HEK293 (cell line): Measurements from ENCODE around the gene THRAP3.
A peak's percentile ranks its signal among the peaks of the same experiment; 100 is the strongest.

Experiments used
- ATF2 ChIP-seq: fragments of 450-650 bp; formaldehyde crosslinking; IDR thresholded peaks from 2 replicates; pipeline ENCODE4 v1.5.1; 2016; ENCODE audit warnings: missing biosample characterization, missing genetic modification characterization, low read depth
- BCL11A ChIP-seq: fragments of 450-650 bp; formaldehyde crosslinking; IDR thresholded peaks from 2 replicates; pipeline ENCODE4 v1.5.1; 2016; ENCODE audit warnings: low read depth, missing biosample characterization, missing genetic modification characterization
- BCL11B ChIP-seq: fragments of 450-650 bp; formaldehyde crosslinking; IDR thresholded peaks from 2 replicates; pipeline ENCODE4 v1.5.1; 2016; ENCODE audit warnings: low read depth, missing biosample characterization, missing genetic modification characterization
- FEZF1 ChIP-seq: fragments of 450-650 bp; formaldehyde crosslinking; IDR thresholded peaks from 2 replicates; pipeline ENCODE4 v1.5.1; 2016; ENCODE audit warnings: missing biosample characterization, missing genetic modification characterization
- GLI4 ChIP-seq: fragments of 450-650 bp; formaldehyde crosslinking; IDR thresholded peaks from 2 replicates; pipeline ENCODE4 v1.5.1; 2016; ENCODE audit warnings: missing biosample characterization, missing genetic modification characterization
- GLIS2 ChIP-seq: fragments of 450-650 bp; formaldehyde crosslinking; IDR thresholded peaks from 2 replicates; pipeline ENCODE4 v1.5.1; 2016; ENCODE audit warnings: missing biosample characterization, missing genetic modification characterization
- MEIS1 ChIP-seq: sonication (generic); formaldehyde crosslinking; IDR thresholded peaks from 2 replicates; pipeline ENCODE4 v1.8.1; 2022; ENCODE audit warnings: missing genetic modification reagents, mild to moderate bottlenecking, borderline replicate concordance
- OSR2 ChIP-seq: fragments of 450-650 bp; formaldehyde crosslinking; IDR thresholded peaks from 2 replicates; pipeline ENCODE4 v1.5.1; 2016; ENCODE audit warnings: missing biosample characterization, missing genetic modification characterization
- PRDM10 ChIP-seq: fragments of 450-650 bp; formaldehyde crosslinking; IDR thresholded peaks from 2 replicates; pipeline ENCODE4 v1.5.1; 2016; ENCODE audit warnings: missing biosample characterization, missing genetic modification characterization
- PRDM4 ChIP-seq: fragments of 450-650 bp; formaldehyde crosslinking; IDR thresholded peaks from 2 replicates; pipeline ENCODE4 v1.5.1; 2017; ENCODE audit warnings: missing biosample characterization, missing genetic modification characterization
- ZBTB48 ChIP-seq: fragments of 450-650 bp; formaldehyde crosslinking; IDR thresholded peaks from 2 replicates; pipeline ENCODE4 v1.5.1; 2016; ENCODE audit warnings: missing biosample characterization, missing genetic modification characterization
- ZFHX2 ChIP-seq: fragments of 450-650 bp; formaldehyde crosslinking; conservative IDR thresholded peaks from 2 replicates; pipeline ENCODE4 v1.5.1; 2016; ENCODE audit warnings: missing biosample characterization, missing genetic modification characterization
- ZNF133 ChIP-seq: fragments of 450-650 bp; formaldehyde crosslinking; IDR thresholded peaks from 2 replicates; pipeline ENCODE4 v1.5.1; 2016; ENCODE audit warnings: missing biosample characterization, missing genetic modification characterization
- ZNF138 ChIP-seq: fragments of 450-650 bp; formaldehyde crosslinking; IDR thresholded peaks from 2 replicates; pipeline ENCODE4 v1.5.1; 2016; ENCODE audit warnings: missing biosample characterization, missing genetic modification characterization, borderline replicate concordance
- ZNF169 ChIP-seq: fragments of 450-650 bp; formaldehyde crosslinking; IDR thresholded peaks from 2 replicates; pipeline ENCODE4 v1.5.1; 2016; ENCODE audit warnings: missing biosample characterization, missing genetic modification characterization
- ZNF174 ChIP-seq: fragments of 450-650 bp; formaldehyde crosslinking; IDR thresholded peaks from 2 replicates; pipeline ENCODE4 v1.5.0; 2017; ENCODE audit warnings: missing biosample characterization, mild to moderate bottlenecking, missing genetic modification characterization
- ZNF19 ChIP-seq: fragments of 450-650 bp; formaldehyde crosslinking; IDR thresholded peaks from 2 replicates; pipeline ENCODE4; 2016; ENCODE audit warnings: missing biosample characterization, missing genetic modification characterization, low read depth
- ZNF223 ChIP-seq: fragments of 450-650 bp; formaldehyde crosslinking; IDR thresholded peaks from 2 replicates; pipeline ENCODE4 v1.5.1; 2016; ENCODE audit warnings: missing biosample characterization, missing genetic modification characterization
- ZNF302 ChIP-seq: fragments of 450-650 bp; formaldehyde crosslinking; IDR thresholded peaks from 2 replicates; pipeline ENCODE4 v1.5.1; 2016; ENCODE audit warnings: missing biosample characterization, missing genetic modification characterization, low read depth
- ZNF404 ChIP-seq: fragments of 450-650 bp; formaldehyde crosslinking; IDR thresholded peaks from 2 replicates; pipeline ENCODE4 v1.5.1; 2017; ENCODE audit warnings: missing biosample characterization, missing genetic modification characterization
- ZNF48 ChIP-seq: fragments of 450-650 bp; formaldehyde crosslinking; IDR thresholded peaks from 2 replicates; pipeline ENCODE4 v1.5.1; 2016; ENCODE audit warnings: missing biosample characterization, missing genetic modification characterization
- ZNF518A ChIP-seq: fragments of 450-650 bp; formaldehyde crosslinking; conservative IDR thresholded peaks from 2 replicates; pipeline ENCODE4 v1.5.1; 2016; ENCODE audit warnings: low read depth, missing biosample characterization, missing genetic modification characterization
- ZNF521 ChIP-seq: fragments of 450-650 bp; formaldehyde crosslinking; IDR thresholded peaks from 2 replicates; pipeline ENCODE4 v1.5.1; 2017; ENCODE audit warnings: missing biosample characterization, mild to moderate bottlenecking, missing genetic modification characterization
- ZNF529 ChIP-seq: fragments of 450-650 bp; formaldehyde crosslinking; IDR thresholded peaks from 2 replicates; pipeline ENCODE4 v1.5.1; 2017; ENCODE audit warnings: missing genetic modification characterization, missing biosample characterization; ENCODE audit not compliant: insufficient replicate concordance
- ZNF544 ChIP-seq: fragments of 450-650 bp; formaldehyde crosslinking; IDR thresholded peaks from 2 replicates; pipeline ENCODE4 v1.5.0; 2017; ENCODE audit warnings: missing biosample characterization, missing genetic modification characterization
- ZNF629 ChIP-seq: fragments of 450-650 bp; formaldehyde crosslinking; IDR thresholded peaks from 2 replicates; pipeline ENCODE4 v1.5.1; 2017; ENCODE audit warnings: missing biosample characterization, missing genetic modification characterization
- ZNF785 ChIP-seq: fragments of 450-650 bp; formaldehyde crosslinking; IDR thresholded peaks from 2 replicates; pipeline ENCODE4 v1.5.1; 2016; ENCODE audit warnings: missing biosample characterization, missing genetic modification characterization
- ZNF830 ChIP-seq: fragments of 450-650 bp; IDR thresholded peaks from 2 replicates; pipeline ENCODE4 v1.5.0; 2018; ENCODE audit warnings: missing biosample characterization, missing genetic modification characterization, low read depth, mild to moderate bottlenecking, moderate library complexity
- ZSCAN30 ChIP-seq: fragments of 450-650 bp; IDR thresholded peaks from 2 replicates; pipeline ENCODE4 v1.5.1; 2018; ENCODE audit warnings: missing biosample characterization, mild to moderate bottlenecking, missing genetic modification characterization, moderate library complexity

The THRAP3 gene

GRCh38 chr1:36223996-36224536 lies at the start of gene THRAP3 (continued):
- TF ChIP-seq PRDM4 (tag by site-specific recombination) = peak; percentile 2; the same call in 1 of the 2 replicates
- no peak for TF ChIP-seq ZNF133 (tag by site-specific recombination)
- TF ChIP-seq ZNF521 (tag by site-specific recombination) = no peak
- TF ChIP-seq ZNF404 (tag by site-specific recombination) = no peak
- TF ChIP-seq ZNF223 (tag by site-specific recombination) = no peak
- peak; percentile 52; the same call in 1 of the 2 replicates for TF ChIP-seq ATF2 (tag by site-specific recombination)
- peak; percentile 80; the same call in 1 of the 2 replicates for TF ChIP-seq BCL11B
- no peak for TF ChIP-seq ZNF174 (tag by site-specific recombination)
- no peak for TF ChIP-seq GLI4 (tag by site-specific recombination)
- TF ChIP-seq ZNF529 (tag by site-specific recombination) = no peak
- no peak for TF ChIP-seq ZNF169 (tag by site-specific recombination)
- TF ChIP-seq BCL11A = no peak
- no peak for TF ChIP-seq MEIS1 (CRISPR knock-in tag)
- TF ChIP-seq ZNF629 = peak; percentile 99
- TF ChIP-seq OSR2 (tag by site-specific recombination) = no peak
- TF ChIP-seq ZNF48 = no peak
- TF ChIP-seq ZNF785 (tag by site-specific recombination) = no peak
- TF ChIP-seq FEZF1 (tag by site-specific recombination) = no peak; the same call in 1 of the 2 replicates
- no peak for TF ChIP-seq ZNF544 (tag by site-specific recombination)
- no peak for TF ChIP-seq ZBTB48 (tag by site-specific recombination)
- TF ChIP-seq ZFHX2 = peak; percentile 93
- TF ChIP-seq PRDM10 (tag by site-specific recombination) = peak; percentile 98
- TF ChIP-seq ZNF302 (tag by site-specific recombination) = no peak
- no peak for TF ChIP-seq ZNF19 (tag by site-specific recombination)
- TF ChIP-seq ZSCAN30 (tag by site-specific recombination) = 0 out of 2 replicates have a peak, but pooled peaks have one; percentile 21
- TF ChIP-seq GLIS2 (tag by site-specific recombination) = peak; percentile 97
- no peak for TF ChIP-seq ZNF138 (tag by site-specific recombination)
- no peak for TF ChIP-seq ZNF518A (tag by site-specific recombination)
- no peak for TF ChIP-seq ZNF830
